ENCODE measurements around the gene GTPBP6. TPM values are rescaled to one million over a fixed set of nuclear protein-coding genes. Genes with fewer than 3 reads are reported as not detected.
"Not testable (repeated sequence)": the region's sequence is repeated elsewhere in the genome, so short reads cannot be mapped to it uniquely, and the experiment has no call there.

GTPBP6 gene
- total RNA-seq, 1 donor from 2014 or later = 30.8 TPM

GRCh38 chrX:281166-281999 is 37.2 kb downstream of the GTPBP6 start, which contains the start of gene PLCXD1:
TSS of gene PLCXD1 (plus strand) at chrX:281381. CDS start at chrX:284188, 2,807 bp downstream.
- Histone ChIP-seq H3K27ac (ENCODE audit: low read depth, low read length) (no peak within 1 kb of the TSS), H3K9me3 (ENCODE audit: control insufficient read depth in 3 of 3, low read length in 3 of 3) (no peaks in the 10 kb centered on the region), H3K4me3 (ENCODE audit: low read length in 3 of 3) (peak within 1 kb of the TSS in 1 of 3 donors; percentile 6), H3K9ac (ENCODE audit: low read depth in 1 of 3, low read length in 3 of 3) (peak within 1 kb of the TSS in 1 of 3 donors; percentile 33), H3K4me1 (ENCODE audit: control insufficient read depth in 3 of 3, insufficient read depth in 3 of 3, low read length in 3 of 3) (peaks cover 5 to 9% (median 8%) of the 10 kb centered on the region in 3 donors), H3K27me3 (ENCODE audit: control insufficient read depth in 3 of 3, insufficient read depth in 3 of 3, low read length in 3 of 3) (peaks cover 0 to 11% (median 5%) of the 10 kb centered on the region in 3 donors), H3K36me3 (ENCODE audit: control insufficient read depth in 3 of 3, insufficient read depth in 3 of 3, low read length in 3 of 3) (peaks cover 8 to 11% (median 8%) of the 10 kb centered on the region in 3 donors)

- H3K4me3 ChIP-seq (ENCODE audit: low read length in 3 of 3); H3K9me3 ChIP-seq (ENCODE audit: control insufficient read depth in 3 of 3, low read length in 3 of 3); H3K9ac ChIP-seq (ENCODE audit: low read depth in 1 of 3, low read length in 3 of 3); H3K27ac ChIP-seq (ENCODE audit: low read depth, low read length): not testable (repeated sequence)
- Histone ChIP-seq H3K27me3 (ENCODE audit: control insufficient read depth in 3 of 3, insufficient read depth in 3 of 3, low read length in 3 of 3) (peaks cover 3 to 18% (median 7%) of the 10 kb centered on the region in 3 donors), H3K4me1 (ENCODE audit: control insufficient read depth in 3 of 3, insufficient read depth in 3 of 3, low read length in 3 of 3) (peaks cover 6 to 15% (median 11%) of the 10 kb centered on the region in 3 donors), H3K36me3 (ENCODE audit: control insufficient read depth in 3 of 3, insufficient read depth in 3 of 3, low read length in 3 of 3) (peaks cover 8 to 11% (median 8%) of the 10 kb centered on the region in 3 donors)
Observed at GRCh38 chrX:280722-281121, 37.9 kb downstream of the GTPBP6 start.

- H3K9me3 ChIP-seq (ENCODE audit: control insufficient read depth in 3 of 3, low read length in 3 of 3); H3K4me3 ChIP-seq (ENCODE audit: low read length in 3 of 3); H3K27ac ChIP-seq (ENCODE audit: low read depth, low read length); H3K9ac ChIP-seq (ENCODE audit: low read depth in 1 of 3, low read length in 3 of 3); H3K36me3 ChIP-seq (ENCODE audit: control insufficient read depth in 3 of 3, insufficient read depth in 3 of 3, low read length in 3 of 3): not testable (repeated sequence)
- Histone ChIP-seq H3K4me1 (ENCODE audit: control insufficient read depth in 3 of 3, insufficient read depth in 3 of 3, low read length in 3 of 3) (peaks cover 6 to 18% (median 15%) of the 10 kb centered on the region in 3 donors), H3K27me3 (ENCODE audit: control insufficient read depth in 3 of 3, insufficient read depth in 3 of 3, low read length in 3 of 3) (peaks cover 3 to 19% (median 7%) of the 10 kb centered on the region in 3 donors)
Observed at GRCh38 chrX:279757-280604, 38.6 kb downstream of the GTPBP6 start.

- Histone ChIP-seq H3K27me3 (ENCODE audit: control insufficient read depth in 3 of 3, insufficient read depth in 3 of 3, low read length in 3 of 3) (peaks cover 3 to 19% (median 7%) of the 10 kb centered on the region in 3 donors), H3K27ac (ENCODE audit: low read depth, low read length) (no peak overlapping the region), H3K4me1 (ENCODE audit: control insufficient read depth in 3 of 3, insufficient read depth in 3 of 3, low read length in 3 of 3) (peaks cover 6 to 18% (median 12%) of the 10 kb centered on the region in 3 donors), H3K36me3 (ENCODE audit: control insufficient read depth in 3 of 3, insufficient read depth in 3 of 3, low read length in 3 of 3) (no peaks in the 10 kb centered on the region), H3K4me3 (ENCODE audit: low read length in 3 of 3) (peak overlapping the region; percentile 59 to 75 (median 69)), H3K9me3 (ENCODE audit: control insufficient read depth in 3 of 3, low read length in 3 of 3) (no peaks in the 10 kb centered on the region), H3K9ac (ENCODE audit: low read depth in 1 of 3, low read length in 3 of 3) (peak overlapping the region in 2 of 3 donors; percentile 23 to 72)
Observed at GRCh38 chrX:276581-277201, 41.9 kb downstream of the GTPBP6 start.

GRCh38 chrX:275967-276580 is 42.5 kb downstream of the GTPBP6 start:
- peaks cover 3 to 19% (median 7%) of the 10 kb centered on the region in 3 donors for H3K27me3 ChIP-seq (ENCODE audit: control insufficient read depth in 3 of 3, insufficient read depth in 3 of 3, low read length in 3 of 3)
- H3K9me3 ChIP-seq (ENCODE audit: control insufficient read depth in 3 of 3, low read length in 3 of 3) = no peaks in the 10 kb centered on the region
- H3K4me3 ChIP-seq (ENCODE audit: low read length in 3 of 3) = peak overlapping the region; percentile 59 to 75 (median 69)
- no peaks in the 10 kb centered on the region for H3K36me3 ChIP-seq (ENCODE audit: control insufficient read depth in 3 of 3, insufficient read depth in 3 of 3, low read length in 3 of 3)
- H3K4me1 ChIP-seq (ENCODE audit: control insufficient read depth in 3 of 3, insufficient read depth in 3 of 3, low read length in 3 of 3) = peaks cover 6 to 16% (median 12%) of the 10 kb centered on the region in 3 donors
- no peak overlapping the region for H3K27ac ChIP-seq (ENCODE audit: low read depth, low read length)
- peak overlapping the region; percentile 10 to 72 (median 23) for H3K9ac ChIP-seq (ENCODE audit: low read depth in 1 of 3, low read length in 3 of 3)

- Histone ChIP-seq H3K4me3 (ENCODE audit: low read length in 3 of 3) (peak overlapping the region; percentile 59 to 75 (median 69)), H3K9me3 (ENCODE audit: control insufficient read depth in 3 of 3, low read length in 3 of 3) (no peaks in the 10 kb centered on the region), H3K4me1 (ENCODE audit: control insufficient read depth in 3 of 3, insufficient read depth in 3 of 3, low read length in 3 of 3) (peaks cover 6 to 16% (median 12%) of the 10 kb centered on the region in 3 donors), H3K9ac (ENCODE audit: low read depth in 1 of 3, low read length in 3 of 3) (peak overlapping the region in 1 of 3 donors; percentile 72), H3K36me3 (ENCODE audit: control insufficient read depth in 3 of 3, insufficient read depth in 3 of 3, low read length in 3 of 3) (no peaks in the 10 kb centered on the region), H3K27ac (ENCODE audit: low read depth, low read length) (no peak overlapping the region), H3K27me3 (ENCODE audit: control insufficient read depth in 3 of 3, insufficient read depth in 3 of 3, low read length in 3 of 3) (peaks cover 3 to 19% (median 7%) of the 10 kb centered on the region in 3 donors)
Observed at GRCh38 chrX:275476-275966, 43.1 kb downstream of the GTPBP6 start.

GRCh38 chrX:274904-275475 is 43.6 kb downstream of the GTPBP6 start:
- no peak overlapping the region for H3K27ac ChIP-seq (ENCODE audit: low read depth, low read length)
- H3K27me3 ChIP-seq (ENCODE audit: control insufficient read depth in 3 of 3, insufficient read depth in 3 of 3, low read length in 3 of 3) = peaks cover 3 to 19% (median 7%) of the 10 kb centered on the region in 3 donors
- peaks cover 6 to 16% (median 12%) of the 10 kb centered on the region in 3 donors for H3K4me1 ChIP-seq (ENCODE audit: control insufficient read depth in 3 of 3, insufficient read depth in 3 of 3, low read length in 3 of 3)
- H3K9me3 ChIP-seq (ENCODE audit: control insufficient read depth in 3 of 3, low read length in 3 of 3) = no peaks in the 10 kb centered on the region
- no peaks in the 10 kb centered on the region for H3K36me3 ChIP-seq (ENCODE audit: control insufficient read depth in 3 of 3, insufficient read depth in 3 of 3, low read length in 3 of 3)
- no peak overlapping the region for H3K4me3 ChIP-seq (ENCODE audit: low read length in 3 of 3)
- no peak overlapping the region for H3K9ac ChIP-seq (ENCODE audit: low read depth in 1 of 3, low read length in 3 of 3)

- H3K9ac ChIP-seq (ENCODE audit: low read depth in 1 of 3, low read length in 3 of 3) = no peak overlapping the region
- no peak overlapping the region for H3K4me3 ChIP-seq (ENCODE audit: low read length in 3 of 3)
- peaks cover 0 to 3% (median 0%) of the 10 kb centered on the region in 3 donors for H3K27me3 ChIP-seq (ENCODE audit: control insufficient read depth in 3 of 3, insufficient read depth in 3 of 3, low read length in 3 of 3)
- no peaks in the 10 kb centered on the region for H3K9me3 ChIP-seq (ENCODE audit: control insufficient read depth in 3 of 3, low read length in 3 of 3)
- no peak overlapping the region for H3K27ac ChIP-seq (ENCODE audit: low read depth, low read length)
- peaks cover 0 to 5% (median 4%) of the 10 kb centered on the region in 3 donors for H3K4me1 ChIP-seq (ENCODE audit: control insufficient read depth in 3 of 3, insufficient read depth in 3 of 3, low read length in 3 of 3)
- H3K36me3 ChIP-seq (ENCODE audit: control insufficient read depth in 3 of 3, insufficient read depth in 3 of 3, low read length in 3 of 3) = no peaks in the 10 kb centered on the region
Observed at GRCh38 chrX:270848-271367, 47.7 kb downstream of the GTPBP6 start.

Measured in skeletal muscle tissue (tissue), 4 donors.